H1 (cell line): Measurements from ENCODE around the gene MYO1D. TPM values are rescaled to one million over a fixed set of nuclear protein-coding genes. Genes with fewer than 3 reads are reported as not detected.

ENCODE experiments used
- CTCF ChIA-PET: fragments of 300-600 bp; sonication (Branson Sonifier 250); formaldehyde crosslinking; loops from one replicate; lab custom pipeline; 2021; ENCODE audit not compliant: partially characterized antibody; lab: Charles Lee
- POLR2A ChIA-PET: fragments of 300-600 bp; sonication (Branson Sonifier 250); formaldehyde crosslinking; loops from one replicate; lab custom pipeline; 2021; ENCODE audit warnings: inconsistent platforms; ENCODE audit not compliant: partially characterized antibody; lab: Charles Lee
- DNase-seq, 2 experiments: peaks; one replicate each; pipeline versions ENCODE4 v3.0.0 to v3.0.0-alpha.2; 2010 to 2022; ENCODE audit warnings: low spot score in 2 of 2, low read depth in 1 of 2, mixed read lengths in 1 of 2
- FAIRE-seq: peaks from 2 replicates; lab custom pipeline; 2011; peaks lifted over from hg19 to GRCh38; lab: Jason Lieb, UNC
- H2AFZ ChIP-seq: 2 replicates; pipeline ENCODE4 v1.8.1; 2012; ENCODE audit warnings: low read length, inconsistent platforms
- H2AK5ac ChIP-seq: 2 replicates; pipeline ENCODE4 v1.6.1; 2013; ENCODE audit warnings: low read depth, low read length
- H2BK120ac ChIP-seq: replicated peaks from 2 replicates; pipeline ENCODE3; 2013; ENCODE audit warnings: low read depth, low read length, inconsistent platforms
- H2BK12ac ChIP-seq: 2 replicates; pipeline ENCODE4 v1.6.1; 2013; ENCODE audit warnings: low read depth, low read length
- H2BK15ac ChIP-seq: 2 replicates; pipeline ENCODE4 v1.6.1; 2013; ENCODE audit warnings: low read length
- H2BK20ac ChIP-seq: 2 replicates; pipeline ENCODE4 v1.6.1; 2013; ENCODE audit warnings: low read length
- H2BK5ac ChIP-seq: 2 replicates; pipeline ENCODE4 v1.6.1; 2013; ENCODE audit warnings: low read depth, low read length
- H3K14ac ChIP-seq: 2 replicates; pipeline ENCODE4 v1.6.1; 2013; ENCODE audit warnings: inconsistent platforms; ENCODE audit not compliant: insufficient read length
- H3K18ac ChIP-seq: 2 replicates; pipeline ENCODE4 v1.6.1; 2013; ENCODE audit warnings: low read length; ENCODE audit errors: extremely low read depth
- H3K23ac ChIP-seq: 2 replicates; pipeline ENCODE4 v1.6.1; 2013; ENCODE audit warnings: inconsistent platforms; ENCODE audit not compliant: insufficient read length
- H3K23me2 ChIP-seq: 2 replicates; pipeline ENCODE4 v1.6.1; 2013; ENCODE audit warnings: low read depth, low read length
- H3K27ac ChIP-seq: 2 replicates; pipeline ENCODE4 v1.6.1; 2011; ENCODE audit warnings: low read depth, low read length, inconsistent platforms
- H3K27me3 ChIP-seq, 4 experiments: replicated peaks in 1 of 4; 1 replicate in 1 of 4; 2 replicates in 3 of 4; pipeline versions ENCODE4 v1.6.1 to v1.8.1; 2011 to 2013; ENCODE audit warnings: low read length in 3 of 4, mild to moderate bottlenecking in 3 of 4, inconsistent platforms in 2 of 4, mixed read lengths in 2 of 4, moderate library complexity in 1 of 4; ENCODE audit not compliant: control insufficient read depth in 3 of 4, insufficient read depth in 3 of 4; ENCODE audit errors: extremely low read depth in 1 of 4
- H3K36me3 ChIP-seq, 4 experiments: 2 replicates each; pipeline versions ENCODE4 v1.6.1 to v1.8.1; 2011 to 2013; ENCODE audit warnings: mild to moderate bottlenecking in 4 of 4, low read length in 3 of 4, moderate library complexity in 2 of 4, control low read depth in 1 of 4, inconsistent platforms in 1 of 4; ENCODE audit not compliant: insufficient read depth in 4 of 4, control insufficient read depth in 2 of 4
- H3K4ac ChIP-seq: replicated peaks from 2 replicates; pipeline ENCODE3; 2013; ENCODE audit warnings: low read length, low read depth, mixed read lengths, inconsistent platforms; ENCODE audit not compliant: insufficient read length
- H3K4me1 ChIP-seq, 4 experiments: replicated peaks in 1 of 4; 1 replicate in 1 of 4; 2 replicates in 3 of 4; pipeline versions ENCODE4 v1.6.1 to v1.8.1; 2011 to 2013; ENCODE audit warnings: low read length in 3 of 4, inconsistent platforms in 2 of 4, mixed read lengths in 1 of 4; ENCODE audit not compliant: insufficient read depth in 4 of 4, control insufficient read depth in 3 of 4
- H3K4me2 ChIP-seq, 2 experiments: 2 replicates each; pipeline versions ENCODE4 v1.6.1 to v1.8.1; 2011 to 2013; ENCODE audit warnings: low read depth in 2 of 2, low read length in 2 of 2, control low read depth in 1 of 2, inconsistent platforms in 1 of 2, mild to moderate bottlenecking in 1 of 2; ENCODE audit not compliant: insufficient read depth in 1 of 2
- H3K4me3 ChIP-seq, 4 experiments: fragments of 200-600, 300-600 bp in 1 of 4; sonication (generic), shearing (Covaris generic), sonication (Bioruptor Twin) in 1 of 4; 2 replicates each; pipeline versions ENCODE4 v1.5.1 to v1.8.1; 2011 to 2016; ENCODE audit warnings: low read length in 4 of 4, low read depth in 3 of 4, control low read depth in 2 of 4, inconsistent platforms in 2 of 4, mild to moderate bottlenecking in 2 of 4, mixed read lengths in 1 of 4, moderate library complexity in 1 of 4; ENCODE audit not compliant: insufficient read depth in 2 of 4; ENCODE audit errors: extremely low read depth in 1 of 4
- H3K56ac ChIP-seq: replicated peaks from 2 replicates; pipeline ENCODE3; 2013; ENCODE audit warnings: low read depth, mild to moderate bottlenecking, mixed read lengths, low read length, inconsistent platforms; ENCODE audit not compliant: insufficient read length
- H3K79me1 ChIP-seq: 2 replicates; pipeline ENCODE4 v1.6.1; 2013; ENCODE audit warnings: low read depth, low read length, control low read depth
- H3K79me2 ChIP-seq, 2 experiments: 2 replicates each; pipeline versions ENCODE4 v1.6.1 to v1.8.1; 2012 to 2013; ENCODE audit warnings: low read length in 2 of 2, mild to moderate bottlenecking in 2 of 2, inconsistent platforms in 1 of 2; ENCODE audit not compliant: insufficient read depth in 2 of 2, control insufficient read depth in 1 of 2
- H3K9ac ChIP-seq, 4 experiments: replicated peaks in 1 of 4; 1 replicate in 1 of 4; 2 replicates in 3 of 4; pipeline versions ENCODE4 v1.6.1 to v1.8.1; 2011 to 2013; ENCODE audit warnings: low read depth in 3 of 4, low read length in 3 of 4, control low read depth in 2 of 4, mild to moderate bottlenecking in 2 of 4, moderate library complexity in 2 of 4, inconsistent platforms in 1 of 4; ENCODE audit errors: extremely low read depth in 1 of 4
- H3K9me3 ChIP-seq, 2 experiments: 2 replicates each; pipeline versions ENCODE4 v1.6.1 to v1.8.1; 2012 to 2013; ENCODE audit warnings: mild to moderate bottlenecking in 2 of 2, moderate library complexity in 2 of 2, control low read depth in 1 of 2, inconsistent platforms in 1 of 2, low read depth in 1 of 2, low read length in 1 of 2, mixed read lengths in 1 of 2; ENCODE audit not compliant: insufficient read depth in 2 of 2
- H4K20me1 ChIP-seq, 2 experiments: replicated peaks in 1 of 2; 2 replicates each; pipeline versions ENCODE3 to v1.8.1; 2011 to 2013; ENCODE audit warnings: inconsistent platforms in 2 of 2, low read length in 2 of 2, mild to moderate bottlenecking in 1 of 2; ENCODE audit not compliant: insufficient read depth in 2 of 2, control insufficient read depth in 1 of 2
- H4K5ac ChIP-seq: 2 replicates; pipeline ENCODE4 v1.6.1; 2013; ENCODE audit warnings: low read length, low read depth, mixed read lengths, inconsistent platforms; ENCODE audit not compliant: insufficient read length
- H4K8ac ChIP-seq: 2 replicates; pipeline ENCODE4 v1.8.0; 2013; ENCODE audit warnings: mild to moderate bottlenecking, moderate library complexity, low read length, inconsistent platforms; ENCODE audit not compliant: insufficient read depth; ENCODE audit errors: extremely low read depth
- H4K91ac ChIP-seq: replicated peaks from 2 replicates; pipeline ENCODE3; 2013; ENCODE audit warnings: low read length, mixed read lengths, inconsistent platforms; ENCODE audit not compliant: insufficient read length
- CHD1 ChIP-seq: IDR thresholded peaks from 2 replicates; pipeline ENCODE4 v1.6.1; 2012; ENCODE audit warnings: low read depth, low read length, improper control_type of control experiment
- EZH2 ChIP-seq: fragments of 200-600 bp; sonication (generic); IDR thresholded peaks from 2 replicates; pipeline ENCODE4 v1.7.1; 2012; ENCODE audit warnings: low read depth, mild to moderate bottlenecking, moderate library complexity, low read length, inconsistent platforms; ENCODE audit not compliant: severe bottlenecking
- GTF2F1 ChIP-seq: IDR thresholded peaks from 2 replicates; pipeline ENCODE4 v1.6.1; 2012; ENCODE audit warnings: low read depth, low read length, improper control_type of control experiment, borderline replicate concordance
- MAFK ChIP-seq: IDR thresholded peaks from 2 replicates; pipeline ENCODE4 v1.6.1; 2012; ENCODE audit warnings: low read depth, mild to moderate bottlenecking, improper control_type of control experiment, low read length
- RNF2 ChIP-seq: fragments of 200-900, 300-1000 bp; sonication (generic); IDR thresholded peaks from 2 replicates; pipeline ENCODE4 v1.7.1; 2016; ENCODE audit warnings: borderline replicate concordance, low read depth, mild to moderate bottlenecking, antibody characterized with exemption, low read length; ENCODE audit not compliant: poor library complexity, severe bottlenecking; ENCODE audit errors: missing control alignments
- SIRT6 ChIP-seq: IDR thresholded peaks from one replicate; pipeline ENCODE4 v1.7.1; 2012; ENCODE audit warnings: low read length, inconsistent platforms
- SP2 ChIP-seq: IDR thresholded peaks from 2 replicates; pipeline ENCODE4 v1.6.1; 2012; ENCODE audit warnings: mild to moderate bottlenecking, low read length, inconsistent platforms
- SP4 ChIP-seq: IDR thresholded peaks from 2 replicates; pipeline ENCODE4 v1.6.1; 2012; ENCODE audit warnings: low read length, inconsistent platforms
- SRF ChIP-seq: IDR thresholded peaks from 2 replicates; pipeline ENCODE4 v1.6.1; 2011; ENCODE audit warnings: mild to moderate bottlenecking, low read depth, low read length, moderate library complexity
- WGBS, 2 experiments: shearing (Covaris generic) in 1 of 2; methylation state at CpG; one replicate each; pipeline versions ENCODE4 v1.1.6 to v1.1.7; 2013 to 2015; ENCODE audit warnings: low lambda C conversion rate in 2 of 2, mixed read lengths in 2 of 2, inconsistent platforms in 1 of 2, low coverage in 1 of 2, missing lambda C conversion rate in 1 of 2; ENCODE audit not compliant: insufficient replicate concordance in 2 of 2, insufficient coverage in 1 of 2, insufficient read length in 1 of 2; ENCODE audit errors: extremely low coverage in 1 of 2, missing lambda C conversion rate in 1 of 2; 5-methylcytosine and 5-hydroxymethylcytosine counted together
- polyA plus RNA-seq, 7 experiments: library from polyadenylated mRNA; depleted of rRNA in 3 of 7; stranded (reverse) in 5 of 7; unstranded in 2 of 7; fragments of >200 nt in 5 of 7; fragments of 200-250 nt in 2 of 7; gene quantifications; 1 replicate in 5 of 7; 2 replicates in 1 of 7; 4 replicates in 1 of 7; pipeline versions ENCODE4 v1.2.1 to v1.2.3, GENCODE V29; 2011 to 2013; ENCODE audit warnings: missing spikeins in 2 of 7, mixed read lengths in 2 of 7
- total RNA-seq: library from RNA; stranded (reverse); fragmentation: NEBNext Ultra II Directional; extraction: Animal tissue kit (Norgen Biotek cat#: 25700); gene quantifications from 2 replicates; pipeline ENCODE4 v1.2.1, GENCODE V29; 2021

Gene MYO1D
- total and polyA plus RNA-seq, 2 of the 8 experiments (the other 6 are each of a cell fraction or from before 2014, with no cell fraction given) = 6.5 to 25.4 TPM

DNA sequence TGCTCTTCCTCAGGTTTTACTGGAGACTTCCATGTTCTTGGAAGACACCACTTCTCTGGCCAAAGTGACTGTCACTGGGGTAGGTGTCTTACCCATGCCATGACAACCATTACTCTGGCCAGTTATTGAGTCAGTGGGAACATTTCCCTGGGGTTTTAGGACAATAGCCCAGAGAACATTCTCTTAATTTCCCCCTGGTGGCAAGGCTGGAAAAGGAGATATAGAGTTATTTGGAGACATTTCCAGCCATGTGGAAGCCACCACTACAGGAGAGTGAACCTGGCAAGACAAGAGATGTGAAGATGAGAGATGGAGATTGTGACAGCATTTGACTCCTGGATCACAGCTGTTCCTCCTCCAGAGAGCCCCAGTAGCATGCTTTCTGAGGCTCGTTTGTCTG is 283.9 kb downstream of the MYO1D start:
- no peaks in the 10 kb centered on the region for H3K23me2 ChIP-seq
- no peak overlapping the region for H2BK120ac ChIP-seq
- no peak overlapping the region for H2AK5ac ChIP-seq
- H3K27ac ChIP-seq = no peak overlapping the region
- no peak overlapping the region for H2BK15ac ChIP-seq
- no peaks in the 10 kb centered on the region for H3K9me3 ChIP-seq
- H3K4me2 ChIP-seq = no peak overlapping the region
- no peaks in the 10 kb centered on the region for H3K27me3 ChIP-seq
- H2BK12ac ChIP-seq = no peak overlapping the region
- no peak overlapping the region for H4K91ac ChIP-seq
- no peak for DNase-seq
- no peak overlapping the region for H2BK20ac ChIP-seq
- TF ChIP-seq MAFK = no peak
- TF ChIP-seq SP4 = no peak
- no peak for TF ChIP-seq SP2
- no peak for TF ChIP-seq CHD1
- TF ChIP-seq EZH2 = no peak
- TF ChIP-seq SIRT6 = no peak
- no peak for TF ChIP-seq SRF
- TF ChIP-seq RNF2 = no peak
- no peak for TF ChIP-seq GTF2F1
- FAIRE-seq = no peak
- H3K79me2 ChIP-seq = no peaks in the 10 kb centered on the region
- no peak overlapping the region for H3K9ac ChIP-seq
- H3K4ac ChIP-seq = no peak overlapping the region
- no peaks in the 10 kb centered on the region for H3K36me3 ChIP-seq
- no peak overlapping the region for H3K56ac ChIP-seq
- H4K8ac ChIP-seq = no peak overlapping the region
- H3K23ac ChIP-seq = no peak overlapping the region
- WGBS, 2 experiments = 74% methylated on average over 1 of the region's 1 CpG; no CpG with 5 or more reads in 1 of the 2 experiments
- H3K4me1 ChIP-seq = no peaks in the 10 kb centered on the region
- no peak overlapping the region for H2AFZ ChIP-seq
- H4K20me1 ChIP-seq = no peaks in the 10 kb centered on the region
- H2BK5ac ChIP-seq = no peak overlapping the region
- POLR2A ChIA-PET = no interaction called here
- H3K4me3 ChIP-seq = no peak overlapping the region
- no peak overlapping the region for H3K18ac ChIP-seq
- CTCF ChIA-PET = interaction anchor here (0.6 kb wide), 1 partner anchor 108 kb away, joined by 3 read pairs; no protein-coding TSS in a partner anchor
- no peak overlapping the region for H3K14ac ChIP-seq
- no peaks in the 10 kb centered on the region for H3K79me1 ChIP-seq
- no peak overlapping the region for H4K5ac ChIP-seq
